ENCODE data around the gene B3GNT7. TPM values are rescaled to one million over a fixed set of nuclear protein-coding genes. Genes with fewer than 3 reads are reported as not detected.
"Not testable (repeated sequence)": the region's sequence is repeated elsewhere in the genome, so short reads cannot be mapped to it uniquely, and the experiment has no call there.

The B3GNT7 gene
- total and polyA plus RNA-seq, 2 of the 8 experiments (the other 6 are each of a cell fraction or from before 2014, with no cell fraction given) = 26.4 to 73.1 TPM

GRCh38 chr2:231405601-231406367 lies 10.3 kb downstream of the B3GNT7 start:
- peaks cover under 1 to 13% (median 8%) of the 10 kb centered on the region in 4 experiments for H3K4me1 ChIP-seq (replicated peaks in 1 of 4; ENCODE audit: control insufficient read depth in 3 of 4, insufficient read depth in 4 of 4, low read length in 3 of 4)
- POLR2A ChIA-PET (ENCODE audit: partially characterized antibody) = interaction anchor here (0.9 to 20.1 kb wide), 4 partner anchors 9 to 59 kb away, joined by 4 to 235 read pairs (median 47); partner anchors contain the start of gene NCL
- H2BK20ac ChIP-seq (ENCODE audit: low read length); H2AFZ ChIP-seq (ENCODE audit: low read length); H3K9ac ChIP-seq (replicated peaks in 1 of 4; ENCODE audit: extremely low read depth in 1 of 4, low read depth in 3 of 4, low read length in 3 of 4); H2BK120ac ChIP-seq (replicated peaks; ENCODE audit: low read depth, low read length); H4K91ac ChIP-seq (replicated peaks; ENCODE audit: insufficient read length, low read length); H3K9me3 ChIP-seq (ENCODE audit: insufficient read depth in 2 of 2, low read depth in 1 of 2, low read length in 1 of 2); H3K56ac ChIP-seq (replicated peaks; ENCODE audit: insufficient read length, low read depth, low read length); H3K23ac ChIP-seq (ENCODE audit: insufficient read length); H3K27me3 ChIP-seq (replicated peaks in 1 of 4; ENCODE audit: control insufficient read depth in 3 of 4, extremely low read depth in 1 of 4, insufficient read depth in 3 of 4, low read length in 3 of 4); H3K4ac ChIP-seq (replicated peaks; ENCODE audit: insufficient read length, low read depth, low read length); FAIRE-seq; H3K14ac ChIP-seq (ENCODE audit: insufficient read length); H3K23me2 ChIP-seq (ENCODE audit: low read depth, low read length); H4K20me1 ChIP-seq (replicated peaks in 1 of 2; ENCODE audit: control insufficient read depth in 1 of 2, insufficient read depth in 2 of 2, low read length in 2 of 2); H4K8ac ChIP-seq (ENCODE audit: extremely low read depth, insufficient read depth, low read length); H3K79me2 ChIP-seq (ENCODE audit: control insufficient read depth in 1 of 2, insufficient read depth in 2 of 2, low read length in 2 of 2); H3K4me2 ChIP-seq (ENCODE audit: insufficient read depth in 1 of 2, low read depth in 2 of 2, low read length in 2 of 2); H3K79me1 ChIP-seq (ENCODE audit: low read depth, low read length); H4K5ac ChIP-seq (ENCODE audit: insufficient read length, low read depth, low read length); H3K18ac ChIP-seq (ENCODE audit: extremely low read depth, low read length); H2AK5ac ChIP-seq (ENCODE audit: low read depth, low read length); H3K36me3 ChIP-seq (ENCODE audit: control insufficient read depth in 2 of 4, insufficient read depth in 4 of 4, low read length in 3 of 4); H2BK5ac ChIP-seq (ENCODE audit: low read depth, low read length); H3K4me3 ChIP-seq (ENCODE audit: extremely low read depth in 1 of 4, insufficient read depth in 2 of 4, low read depth in 3 of 4, low read length in 4 of 4): not testable (repeated sequence)
- peak overlapping the region; percentile 75; the same call in 1 of the 2 replicates for H2BK12ac ChIP-seq (ENCODE audit: low read depth, low read length)
- TF ChIP-seq CTCF (IDR thresholded peaks at IDR 0.05; ENCODE audit: control extremely low read depth in 1 of 3, insufficient read depth in 1 of 3, low read depth in 1 of 3, low read length in 3 of 3) (peak in 1 of 3 experiments; percentile 27; a peak in 2 of 4 replicates), RAD21 (IDR thresholded peaks at IDR 0.05 in 1 of 2, conservative IDR thresholded peaks at IDR 0.05 in 1 of 2; ENCODE audit: low read depth in 2 of 2, low read length in 2 of 2) (peak; percentile 20 to 32; a peak in 2 of 4 replicates)
- 0 out of 2 replicates have a peak overlapping the region, but pooled peaks have one; percentile 92 for H2BK15ac ChIP-seq (ENCODE audit: low read length)
- H3K27ac ChIP-seq (ENCODE audit: low read depth, low read length) = 0 out of 2 replicates have a peak overlapping the region, but pooled peaks have one; percentile 40
- 57% methylated on average over 16 of the region's 16 CpGs; no CpG with 5 or more reads in 1 of the 2 experiments for WGBS, 2 experiments (ENCODE audit: extremely low coverage in 1 of 2, insufficient coverage in 1 of 2, insufficient read length in 1 of 2, insufficient replicate concordance in 2 of 2, low coverage in 1 of 2, low lambda C conversion rate in 2 of 2, missing lambda C conversion rate in 1 of 2)
- CTCF ChIA-PET (ENCODE audit: partially characterized antibody) = interaction anchor here (0.9 to 32.5 kb wide), 38 partner anchors 1 to 284 kb away, joined by 3 to 617 read pairs (median 6); partner anchors contain the start of gene B3GNT7
- DNase-seq (ENCODE audit: low read depth in 1 of 2, low spot score in 2 of 2) = peak in 1 of 2 experiments; percentile 59
